Fibroblast of lung (primary cell): ENCODE measurements around the gene TMEFF2. TPM values are rescaled to one million over a fixed set of nuclear protein-coding genes. Genes with fewer than 3 reads are reported as not detected.
"Not testable (repeated sequence)": the region's sequence is repeated elsewhere in the genome, so short reads cannot be mapped to it uniquely, and the experiment has no call there.

Experiments used
- DNase-seq, 2 donors: peaks; one replicate each; pipeline versions ENCODE4 v3.0.0 to v3.0.0-alpha.2; 2010; ENCODE audit warnings: low read depth in 2 of 2
- H2AFZ ChIP-seq: 2 replicates; pipeline ENCODE4 v1.5.1; 2012; ENCODE audit warnings: low read length, control low read depth, inconsistent platforms
- H3K27ac ChIP-seq: 2 replicates; pipeline ENCODE4 v1.5.1; 2011; ENCODE audit warnings: low read length, control low read depth; ENCODE audit not compliant: insufficient read depth
- H3K27me3 ChIP-seq: 2 replicates; pipeline ENCODE4 v1.5.1; 2011; ENCODE audit warnings: mild to moderate bottlenecking, low read length; ENCODE audit not compliant: control insufficient read depth, insufficient read depth
- H3K36me3 ChIP-seq: 2 replicates; pipeline ENCODE4 v1.5.1; 2011; ENCODE audit warnings: low read length; ENCODE audit not compliant: control insufficient read depth, insufficient read depth
- H3K4me1 ChIP-seq: 2 replicates; pipeline ENCODE4 v1.5.1; 2011; ENCODE audit warnings: low read length; ENCODE audit not compliant: control insufficient read depth, insufficient read depth; ENCODE audit errors: extremely low read depth
- H3K4me2 ChIP-seq: 2 replicates; pipeline ENCODE4 v1.5.1; 2011; ENCODE audit warnings: low read length, control low read depth; ENCODE audit not compliant: insufficient read depth; ENCODE audit errors: extremely low read depth
- H3K4me3 ChIP-seq, 4 experiments: fragments of 200-600 bp in 1 of 4; sonication (generic) in 1 of 4; replicated peaks in 1 of 4; 2 replicates each; pipeline ENCODE4 v1.5.1; 2011 to 2016; ENCODE audit warnings: low read length in 4 of 4, low read depth in 3 of 4, mild to moderate bottlenecking in 3 of 4, control low read depth in 2 of 4, inconsistent platforms in 1 of 4, mixed read lengths in 1 of 4; ENCODE audit not compliant: insufficient read depth in 1 of 4; ENCODE audit errors: control extremely low read depth in 1 of 4
- H3K79me2 ChIP-seq: 2 replicates; pipeline ENCODE4 v1.5.1; 2012; ENCODE audit warnings: mild to moderate bottlenecking, low read length, inconsistent platforms; ENCODE audit not compliant: control insufficient read depth, insufficient read depth
- H3K9ac ChIP-seq: 2 replicates; pipeline ENCODE4 v1.5.1; 2011; ENCODE audit warnings: mild to moderate bottlenecking, low read length, control low read depth; ENCODE audit not compliant: insufficient read depth
- H3K9me3 ChIP-seq: 2 replicates; pipeline ENCODE4 v1.5.1; 2012; ENCODE audit warnings: low read depth, low read length; ENCODE audit not compliant: control insufficient read depth, insufficient read depth
- H4K20me1 ChIP-seq: 2 replicates; pipeline ENCODE4 v1.5.1; 2011; ENCODE audit warnings: low read length; ENCODE audit not compliant: control insufficient read depth, insufficient read depth; ENCODE audit errors: extremely low read depth
- CTCF ChIP-seq, 2 donors: IDR thresholded peaks in 1 of 2; conservative IDR thresholded peaks in 1 of 2; 1 replicate in 1 of 2; 2 replicates in 1 of 2; pipeline ENCODE4 v1.5.1; 2011 to 2012; ENCODE audit warnings: low read length in 2 of 2, control low read depth in 1 of 2, inconsistent platforms in 1 of 2, low read depth in 1 of 2, mild to moderate bottlenecking in 1 of 2
- EZH2 ChIP-seq: IDR thresholded peaks from 2 replicates; pipeline ENCODE4 v1.5.1; 2012; ENCODE audit warnings: low read length, control low read depth, mild to moderate bottlenecking; ENCODE audit errors: missing control alignments
- polyA plus RNA-seq, 2 donors: library from polyadenylated mRNA; depleted of rRNA in 1 of 2; stranded (reverse) in 1 of 2; unstranded in 1 of 2; fragments of >200 nt; gene quantifications; 2 replicates each; pipeline ENCODE4 v1.2.1, GENCODE V29; 2011 to 2012; ENCODE audit warnings: missing spikeins in 1 of 2
- total RNA-seq: library from RNA; depleted of rRNA; stranded (reverse); fragments of >200 nt; gene quantifications from 2 replicates; pipeline ENCODE4 v1.2.1, GENCODE V29; 2014

TMEFF2 gene
- total and polyA plus RNA-seq, 2 donors (not counting 1 experiment from before 2014, with no cell fraction given): 0.33 to 0.87 TPM

GRCh38 chr2:192122141-192122540 lies 72.6 kb downstream of the TMEFF2 start:
- Histone ChIP-seq H3K4me2 (no peak overlapping the region), H3K36me3 (no peaks in the 10 kb centered on the region), H3K79me2 (no peaks in the 10 kb centered on the region), H3K9me3 (no peaks in the 10 kb centered on the region), H4K20me1 (no peaks in the 10 kb centered on the region), H3K9ac (no peak overlapping the region), H3K4me3 (no peak overlapping the region), H3K27ac (no peak overlapping the region), H3K27me3 (no peaks in the 10 kb centered on the region), H2AFZ (no peak overlapping the region), H3K4me1 (peaks cover 2% of the 10 kb centered on the region)
- DNase-seq: peak in 1 of 2 donors; percentile 54
- no peak for TF ChIP-seq EZH2
- no peak for TF ChIP-seq CTCF (conservative IDR thresholded peaks at IDR 0.05 in 1 of 2, IDR thresholded peaks at IDR 0.05 in 1 of 2; ENCODE audit: low read depth in 1 of 2, low read length in 2 of 2)

GRCh38 chr2:192119536-192119935 lies 75.2 kb downstream of the TMEFF2 start:
- H2AFZ ChIP-seq: peak overlapping the region; percentile 35
- no peak overlapping the region for H3K4me2 ChIP-seq
- no peaks in the 10 kb centered on the region for H3K36me3 ChIP-seq
- no peaks in the 10 kb centered on the region for H3K9me3 ChIP-seq
- H3K9ac ChIP-seq: no peak overlapping the region
- DNase-seq: no peak
- H3K79me2 ChIP-seq: no peaks in the 10 kb centered on the region
- no peaks in the 10 kb centered on the region for H4K20me1 ChIP-seq
- no peak overlapping the region for H3K4me3 ChIP-seq
- H3K4me1 ChIP-seq: peaks cover 2% of the 10 kb centered on the region
- H3K27me3 ChIP-seq: no peaks in the 10 kb centered on the region
- no peak overlapping the region for H3K27ac ChIP-seq
- TF ChIP-seq CTCF (conservative IDR thresholded peaks at IDR 0.05 in 1 of 2, IDR thresholded peaks at IDR 0.05 in 1 of 2; ENCODE audit: low read depth in 1 of 2, low read length in 2 of 2) (no peak), EZH2 (no peak)

GRCh38 chr2:192117705-192118104 lies 77.0 kb downstream of the TMEFF2 start:
- H3K4me1 ChIP-seq: no peaks in the 10 kb centered on the region
- DNase-seq: no peak
- no peaks in the 10 kb centered on the region for H3K27me3 ChIP-seq
- no peak overlapping the region for H3K27ac ChIP-seq
- no peak for TF ChIP-seq CTCF (conservative IDR thresholded peaks at IDR 0.05 in 1 of 2, IDR thresholded peaks at IDR 0.05 in 1 of 2; ENCODE audit: low read depth in 1 of 2, low read length in 2 of 2)
- H3K9me3 ChIP-seq: no peaks in the 10 kb centered on the region
- H3K36me3 ChIP-seq: no peaks in the 10 kb centered on the region
- H4K20me1 ChIP-seq: no peaks in the 10 kb centered on the region
- no peak overlapping the region for H3K4me2 ChIP-seq
- H2AFZ ChIP-seq: no peak overlapping the region
- no peak overlapping the region for H3K4me3 ChIP-seq
- H3K9ac ChIP-seq: no peak overlapping the region
- no peaks in the 10 kb centered on the region for H3K79me2 ChIP-seq

- not testable (repeated sequence) for H3K4me3 ChIP-seq
Measured at GRCh38 chr2:192111536-192111935, 83.2 kb downstream of the TMEFF2 start.

More at GRCh38 chr2:192111536-192111935, 83.2 kb downstream of the TMEFF2 start:
- H3K4me2 ChIP-seq, H4K20me1 ChIP-seq, H3K79me2 ChIP-seq, H3K4me1 ChIP-seq, H3K36me3 ChIP-seq, H2AFZ ChIP-seq, H3K9ac ChIP-seq, H3K27me3 ChIP-seq, DNase-seq, H3K27ac ChIP-seq, H3K9me3 ChIP-seq: not testable (repeated sequence)
